GM19397 (cell line): ENCODE data around the gene SCP2.
A peak's percentile ranks its signal among the peaks of the same experiment; 100 is the strongest.
"Not testable (repeated sequence)": the region's sequence is repeated elsewhere in the genome, so short reads cannot be mapped to it uniquely, and the experiment has no call there.

Source experiments
- ATAC-seq: cut with Tn5 transposase; IDR thresholded peaks from one replicate; pipeline ENCODE4 v1.9.1; 2021; ENCODE audit warnings: mild to moderate bottlenecking, moderate library complexity; ENCODE audit not compliant: unreplicated experiment

The SCP2 gene

DNA sequence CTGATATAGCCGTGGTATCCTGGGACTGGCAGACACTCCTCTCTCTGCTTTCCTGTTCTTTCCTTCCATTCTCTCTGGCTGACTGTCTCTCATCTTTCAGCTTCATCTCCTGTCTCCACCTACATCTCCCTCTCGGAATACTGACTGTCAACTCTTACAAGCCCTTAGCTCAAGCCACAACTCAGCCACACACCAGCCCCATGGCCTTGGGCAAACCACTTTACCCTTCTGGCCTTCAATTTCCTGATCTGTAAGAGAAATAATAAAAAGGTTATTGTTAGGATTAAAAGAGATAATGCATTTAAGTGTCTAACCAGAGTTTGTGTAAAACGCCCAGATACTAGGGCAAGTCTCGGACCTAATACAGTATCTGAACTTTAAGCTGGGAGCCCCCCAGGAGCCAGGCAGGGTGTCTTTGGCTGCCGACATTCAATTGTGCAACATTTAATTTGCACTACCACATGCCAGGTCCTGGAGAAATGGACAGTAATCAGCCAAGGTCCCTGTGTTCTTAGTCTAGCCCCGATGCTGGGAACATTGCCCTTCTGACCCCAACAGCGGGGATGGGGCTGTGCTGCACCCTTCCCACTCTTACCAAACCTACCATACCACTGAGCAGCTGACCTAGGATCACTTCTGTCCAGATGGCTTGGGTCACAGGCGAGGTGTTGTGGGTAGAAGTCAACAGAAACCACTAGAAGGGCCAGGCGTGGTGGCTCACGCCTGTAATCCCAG, 10.7 kb upstream of the SCP2 start:
- no peak for ATAC-seq

DNA sequence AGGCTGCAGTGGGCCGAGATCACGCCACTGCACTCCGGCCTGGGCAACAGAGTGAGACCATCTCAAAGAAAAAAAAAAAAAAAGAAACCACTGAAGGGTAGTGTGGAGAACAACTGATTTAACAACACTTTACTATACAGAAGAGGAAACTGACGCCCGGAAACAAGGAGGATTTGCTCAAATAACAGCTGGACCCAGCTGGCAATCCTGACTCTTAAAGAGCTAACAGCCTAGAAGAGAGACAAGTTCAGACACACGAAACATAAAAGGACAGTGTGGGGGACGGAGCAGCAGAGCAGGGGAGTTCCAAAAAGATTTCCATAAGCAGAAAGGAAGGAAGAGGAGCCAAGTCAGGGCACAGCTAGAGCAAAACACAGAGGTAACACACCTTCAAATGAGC, 9.9 kb upstream of the SCP2 start:
- no peak for ATAC-seq

DNA sequence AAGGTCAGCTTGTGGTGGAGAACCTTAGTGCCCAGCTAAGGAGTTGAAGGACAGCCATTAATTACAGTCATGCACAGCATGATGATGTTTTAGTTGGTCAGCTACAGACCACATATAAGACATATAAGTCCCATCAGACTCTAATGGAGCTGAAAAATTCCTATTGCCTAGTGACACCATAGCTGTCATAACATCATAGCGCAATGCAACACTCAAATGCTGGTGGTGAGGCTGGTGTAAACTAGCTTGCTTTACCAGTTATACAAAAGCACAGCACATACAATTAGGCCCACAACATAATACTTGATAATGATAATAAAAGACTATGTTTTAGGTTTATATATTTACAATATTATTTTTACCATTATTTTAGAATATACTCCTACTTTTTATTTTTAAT, 9.5 kb upstream of the SCP2 start:
- no peak for ATAC-seq

DNA sequence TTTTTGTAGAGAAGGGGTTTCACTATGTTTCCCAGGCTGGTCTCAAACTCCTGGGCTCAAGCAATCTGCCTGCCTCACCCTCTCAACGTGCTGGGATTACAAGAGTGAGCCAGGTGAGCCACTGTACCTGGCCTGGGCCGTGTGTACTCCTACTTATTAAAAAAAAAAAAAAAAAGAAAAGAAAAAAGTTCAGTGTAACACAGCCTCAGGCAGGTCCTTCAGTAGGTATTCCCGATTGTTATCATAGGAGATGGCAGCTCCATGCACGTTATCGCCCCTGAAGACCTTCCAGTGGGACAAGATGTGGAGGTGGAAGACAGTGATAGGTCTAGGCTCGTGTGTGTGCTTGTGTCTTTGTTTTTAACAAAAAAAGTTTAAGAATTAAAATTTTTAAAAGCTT, 8.9 kb upstream of the SCP2 start:
- ATAC-seq = no peak

DNA sequence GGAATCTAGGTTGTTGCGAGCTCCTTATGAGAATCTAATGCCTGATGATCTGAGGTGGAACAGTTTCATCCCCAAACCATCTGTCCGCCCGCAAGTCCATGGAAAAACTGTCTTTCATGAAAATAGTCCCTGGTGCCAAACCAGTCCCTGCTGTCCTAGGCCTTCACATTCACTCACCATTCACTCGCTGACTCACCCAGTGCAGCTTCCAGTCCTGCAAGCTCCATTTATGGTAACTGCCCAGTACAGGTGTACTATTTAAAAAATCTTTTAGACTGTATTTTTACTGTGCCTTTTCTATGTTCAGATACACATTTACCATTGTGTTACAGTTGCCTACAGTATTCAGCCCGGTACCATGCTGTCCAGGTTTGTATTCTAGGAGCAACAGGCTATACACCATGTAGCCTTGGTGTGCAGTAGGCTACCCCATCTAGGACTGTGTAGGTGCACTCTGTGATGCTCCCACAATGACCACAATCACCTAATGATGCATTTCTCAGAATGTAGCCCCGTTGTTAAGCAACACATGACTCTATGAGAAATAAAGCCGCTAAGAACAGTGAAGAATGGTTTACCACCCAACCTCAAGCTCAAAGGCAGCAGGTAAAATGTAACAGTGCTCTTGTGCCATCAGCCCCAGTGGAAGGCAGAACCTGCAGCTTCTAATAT, 7.9 kb upstream of the SCP2 start:
- ATAC-seq = no peak

DNA sequence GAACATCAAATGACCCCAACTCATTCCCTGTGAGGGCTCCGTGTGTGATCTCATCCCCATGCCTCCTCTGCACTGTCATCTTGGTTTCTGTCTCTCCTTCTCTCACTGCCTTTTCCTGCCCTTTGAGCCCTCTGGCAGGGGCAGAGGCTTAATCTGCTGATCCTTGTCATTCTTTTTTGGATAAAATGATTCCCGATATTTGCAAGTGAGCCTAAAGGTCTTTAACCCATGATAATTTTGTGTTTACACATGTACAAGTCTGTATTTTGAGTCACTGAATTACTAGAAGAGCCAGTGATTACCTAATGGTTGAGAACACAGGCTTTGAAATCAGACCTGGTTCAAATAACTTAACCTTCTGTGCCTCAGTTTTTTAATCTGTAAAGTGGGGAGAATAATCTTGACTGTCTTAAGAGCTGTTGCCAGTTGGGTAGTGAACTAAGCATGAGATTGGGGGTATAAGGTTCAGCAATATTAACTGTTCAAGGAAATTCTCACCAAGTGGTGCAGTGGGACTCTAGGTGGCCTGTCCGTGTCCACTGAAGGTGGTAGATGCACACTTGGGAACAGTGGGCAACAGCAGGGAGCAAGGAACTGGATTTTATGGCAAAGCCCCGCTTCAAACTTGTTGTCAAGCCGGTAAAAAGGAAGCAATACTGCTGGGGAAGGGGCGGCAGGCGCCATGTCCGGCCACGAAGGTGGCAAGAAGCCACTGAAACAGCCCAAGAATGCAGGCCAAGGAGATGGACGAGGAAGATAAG, 7.2 kb upstream of the SCP2 start:
- ATAC-seq = no peak

DNA sequence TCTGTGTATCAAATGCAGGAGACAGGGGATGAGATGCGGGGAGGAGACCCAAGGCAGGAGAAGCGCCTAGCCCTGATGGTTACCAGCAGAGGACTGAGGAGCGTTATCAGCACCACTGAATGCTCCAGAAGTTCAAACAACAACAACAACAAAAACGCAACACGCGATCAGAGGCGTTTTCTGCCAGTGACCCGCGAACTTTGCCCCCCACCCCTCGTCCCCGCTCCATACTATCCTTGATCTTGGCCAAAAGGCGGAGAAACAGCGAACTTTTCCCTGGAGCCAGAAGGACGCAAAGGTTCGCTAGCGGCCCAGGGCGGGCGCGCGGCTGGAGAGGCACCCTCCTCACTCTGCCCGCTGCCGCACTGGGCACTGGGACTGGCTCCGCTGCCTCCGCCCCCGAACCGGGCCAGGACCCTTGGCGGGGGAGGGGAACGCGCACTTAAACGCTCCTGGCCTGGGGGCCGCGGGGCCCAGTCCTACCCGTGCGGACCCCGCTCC, 6.2 kb upstream of the SCP2 start:
- no peak for ATAC-seq

DNA sequence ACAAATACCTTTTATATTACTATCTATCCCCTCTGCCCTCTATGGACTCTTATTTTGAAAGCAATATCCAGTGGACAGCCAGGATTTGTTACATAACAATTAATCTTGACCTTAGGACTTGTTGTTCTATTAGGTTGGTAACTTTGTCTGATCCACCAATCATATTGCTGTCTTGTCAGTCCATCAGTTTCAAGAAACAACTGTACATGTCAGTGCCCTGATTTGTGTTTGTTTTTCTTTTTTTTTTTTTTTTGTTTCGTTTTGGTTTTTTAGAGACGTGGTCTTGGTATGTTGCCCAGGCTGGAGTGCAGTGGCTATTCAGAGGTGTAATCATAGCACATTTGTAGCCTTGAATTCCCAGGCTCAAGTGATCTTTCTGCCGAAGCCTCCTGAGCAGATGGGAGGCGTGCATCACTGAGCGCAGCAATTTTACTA, 1.5 kb upstream of the SCP2 start:
- no peak for ATAC-seq

DNA sequence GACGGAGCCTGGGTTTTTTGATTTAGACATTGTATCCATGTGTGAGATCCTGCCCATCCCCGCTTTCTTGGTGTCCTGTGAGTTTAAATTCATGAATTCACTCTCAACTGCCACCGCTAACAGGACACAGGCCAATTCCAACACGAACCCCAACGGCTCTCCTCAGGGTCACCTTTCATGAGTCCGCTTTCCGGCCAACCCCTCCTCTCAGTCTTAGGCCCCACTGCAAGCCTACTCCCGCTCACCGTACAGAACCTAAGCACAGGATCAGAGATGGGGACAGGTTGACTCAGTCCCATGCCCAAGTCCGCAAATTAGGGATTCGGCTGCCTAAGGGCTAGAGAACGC, 238 bp upstream of the SCP2 start:
- ATAC-seq = peak; percentile 14

DNA sequence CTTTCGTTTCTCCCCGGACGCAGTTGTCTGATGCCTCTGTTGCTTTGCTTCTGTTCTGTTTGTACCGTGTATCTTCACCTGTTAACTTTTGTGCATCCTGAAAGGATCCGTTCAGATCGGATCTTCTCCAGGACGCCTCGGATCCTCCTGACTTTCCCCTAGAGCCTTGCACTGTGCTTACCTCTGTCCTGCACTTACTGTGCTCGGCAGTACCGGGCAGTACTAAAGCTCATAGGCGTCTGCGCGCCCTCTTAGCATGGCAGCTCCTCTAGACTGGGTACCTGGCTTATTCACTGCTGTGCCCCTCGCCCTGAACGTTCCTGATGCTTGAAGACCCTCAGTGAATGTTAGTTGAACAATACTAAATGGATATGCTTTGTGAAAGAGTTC, 934 bp downstream of the SCP2 start:
- ATAC-seq = no peak

DNA sequence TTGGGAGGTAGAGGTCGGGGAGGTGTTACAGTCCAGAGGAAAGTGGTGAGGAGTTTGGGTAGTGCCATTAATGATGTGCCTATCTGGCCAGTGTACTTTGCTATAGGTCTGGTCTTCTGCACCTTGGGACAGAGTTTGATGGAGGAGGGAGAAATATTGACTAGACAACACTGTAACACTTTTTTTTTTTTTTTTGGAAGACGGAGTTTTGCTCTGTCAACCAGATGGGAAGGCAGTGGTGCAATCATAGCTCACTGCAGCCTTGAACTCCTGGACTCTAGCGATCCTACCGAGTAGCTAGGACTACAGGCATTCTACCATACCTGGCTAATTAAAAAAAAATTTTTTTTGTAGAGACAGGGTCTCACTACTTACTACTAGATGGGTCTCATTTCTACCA, 1.9 kb downstream of the SCP2 start:
- ATAC-seq = no peak

DNA sequence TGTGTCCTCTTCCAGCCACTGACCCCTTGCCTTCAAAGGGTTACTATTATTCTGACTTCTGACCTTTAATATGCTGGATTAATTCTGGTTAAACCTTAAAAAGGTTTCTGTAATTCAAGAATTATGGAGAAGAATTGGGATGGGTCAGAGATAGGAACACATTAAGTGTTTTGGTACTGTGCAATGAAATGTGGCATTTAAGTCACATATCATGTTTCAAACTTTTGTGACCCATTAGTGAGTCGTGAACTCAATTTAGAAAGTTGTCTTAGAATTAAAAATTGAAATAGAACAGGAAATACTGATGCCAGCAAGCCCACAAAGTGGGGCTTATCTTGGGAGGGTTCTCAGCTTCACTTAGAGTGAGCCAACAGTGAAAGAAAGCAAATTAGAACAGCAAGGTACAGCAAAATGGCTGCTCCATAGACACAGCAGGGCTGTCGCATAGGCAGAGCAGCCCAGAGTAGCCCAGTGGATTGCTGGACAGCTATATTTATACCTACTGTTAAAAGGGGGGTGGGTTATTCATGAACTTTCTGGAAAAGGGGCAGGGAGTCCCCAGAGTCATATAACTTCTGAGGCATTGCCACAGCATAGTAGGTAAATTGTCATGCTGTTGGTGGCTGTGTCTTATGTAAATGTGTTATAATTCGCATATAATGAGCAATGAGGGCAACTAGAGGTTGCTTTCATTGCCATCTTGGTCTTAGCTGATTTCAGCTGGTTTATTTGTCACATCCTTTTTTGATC, 10.5 kb downstream of the SCP2 start:
- no peak for ATAC-seq

DNA sequence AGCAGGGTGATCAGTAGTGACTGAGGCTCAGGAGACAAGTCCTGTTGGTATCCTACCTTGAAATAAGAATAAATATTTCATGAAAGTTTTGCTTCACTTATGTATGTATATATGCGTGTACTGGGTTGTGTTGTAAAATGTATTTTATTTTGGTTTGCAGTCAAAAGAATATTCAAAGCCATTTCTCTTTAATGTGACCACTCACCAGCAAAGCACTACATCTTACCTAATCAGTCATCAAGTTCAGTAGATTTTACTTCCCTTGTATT, 11.0 kb downstream of the SCP2 start:
- no peak for ATAC-seq

DNA sequence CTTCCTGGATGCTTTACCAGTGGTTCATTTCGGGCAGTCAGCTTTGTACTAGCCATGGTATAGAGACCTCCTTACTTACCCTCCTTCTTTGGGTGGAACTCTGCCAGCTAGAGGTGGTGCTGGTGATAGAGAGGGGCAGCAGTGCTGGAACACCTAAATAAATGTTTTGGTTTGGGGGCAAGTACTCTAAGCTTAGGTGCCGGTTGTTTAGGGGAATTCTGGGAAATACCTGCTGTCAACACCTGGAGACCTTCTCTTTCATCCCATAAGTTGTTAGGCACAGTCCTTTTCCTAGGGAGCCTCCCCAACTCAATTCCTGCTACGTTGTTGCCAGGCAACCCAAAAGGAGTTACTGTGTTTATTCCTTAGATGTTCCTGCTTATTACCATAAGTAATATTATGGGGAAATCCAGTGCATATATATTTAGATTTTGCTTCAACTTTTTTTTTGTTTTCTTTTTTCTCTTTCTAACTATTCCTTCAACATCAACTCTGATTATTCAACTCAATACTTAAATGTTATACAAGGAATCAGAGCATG, 16.9 kb downstream of the SCP2 start:
- no peak for ATAC-seq

DNA sequence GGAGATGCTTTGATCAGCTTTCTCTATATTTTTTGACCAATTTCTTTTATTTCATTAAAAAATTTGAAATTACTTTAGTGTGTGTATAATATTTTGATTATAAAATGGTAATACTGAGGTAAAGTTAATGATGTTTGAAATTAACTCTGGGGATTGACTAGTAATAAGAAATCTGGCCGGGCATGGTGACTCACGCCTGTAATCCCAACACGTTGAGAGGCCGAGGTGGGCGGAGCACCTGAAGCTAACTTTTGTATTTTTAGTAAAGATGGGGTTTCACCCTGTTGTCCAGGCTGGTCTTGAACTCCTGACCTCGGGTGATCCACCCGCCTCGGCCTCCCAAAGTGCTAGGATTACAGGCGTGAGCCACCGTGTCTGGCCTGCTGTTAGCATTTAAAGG, 17.5 kb downstream of the SCP2 start:
- no peak for ATAC-seq

DNA sequence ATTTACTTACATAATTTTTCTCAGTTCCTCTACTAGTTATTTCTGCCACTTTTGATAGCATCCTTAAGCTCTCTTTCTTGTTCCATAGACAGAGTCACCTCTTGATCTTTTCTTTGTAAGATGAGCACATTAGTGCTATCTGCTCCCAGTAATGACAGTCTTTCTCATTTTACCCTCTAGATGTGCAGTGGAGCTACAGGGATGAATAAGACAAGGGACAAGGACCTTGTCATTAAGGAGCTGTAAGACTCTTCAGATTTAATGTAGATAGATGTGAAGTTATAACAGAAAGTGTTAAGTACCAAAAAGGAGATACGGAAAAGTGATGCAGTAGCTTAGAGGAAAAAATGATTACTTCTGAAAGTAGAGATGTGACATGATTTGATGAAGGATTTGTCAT, 20.4 kb downstream of the SCP2 start:
- no peak for ATAC-seq

DNA sequence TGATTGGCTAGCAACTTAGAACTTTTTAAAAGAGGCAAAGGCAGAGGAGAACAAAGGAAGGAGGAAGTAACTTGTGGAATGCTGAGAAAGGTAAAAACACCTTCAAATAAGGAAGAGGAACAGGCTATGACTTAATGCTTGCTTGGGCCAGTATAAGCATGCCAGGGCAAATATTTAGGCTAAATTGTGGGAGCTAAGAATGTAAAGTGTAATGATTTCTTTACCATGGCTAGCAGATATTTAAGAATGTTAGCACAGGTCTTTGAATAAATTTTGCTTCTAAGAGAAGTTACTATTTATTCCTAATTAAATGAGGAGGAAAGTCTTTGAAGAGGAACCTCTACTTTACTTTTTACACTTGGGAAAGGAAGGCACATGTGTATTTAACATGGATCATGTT, 22.5 kb downstream of the SCP2 start:
- ATAC-seq = not testable (repeated sequence)

DNA sequence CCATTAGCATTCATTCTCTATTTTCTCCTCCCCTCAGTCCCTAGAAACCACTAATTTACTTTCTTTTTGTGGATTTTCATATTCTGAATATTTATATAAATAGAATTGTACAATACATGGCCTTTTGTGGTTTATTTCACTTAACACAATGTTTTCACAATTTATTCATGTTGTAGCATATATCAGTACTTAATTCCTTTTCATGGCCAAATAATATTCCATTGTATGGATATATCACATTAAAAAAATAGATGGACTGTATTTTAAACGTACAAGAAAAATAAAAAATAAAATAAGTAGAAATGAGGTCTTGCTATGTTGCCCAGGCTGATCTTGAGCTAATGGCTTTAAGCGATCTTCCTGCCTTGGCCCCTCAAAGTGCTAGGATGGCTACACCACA, 25.0 kb downstream of the SCP2 start:
- no peak for ATAC-seq

DNA sequence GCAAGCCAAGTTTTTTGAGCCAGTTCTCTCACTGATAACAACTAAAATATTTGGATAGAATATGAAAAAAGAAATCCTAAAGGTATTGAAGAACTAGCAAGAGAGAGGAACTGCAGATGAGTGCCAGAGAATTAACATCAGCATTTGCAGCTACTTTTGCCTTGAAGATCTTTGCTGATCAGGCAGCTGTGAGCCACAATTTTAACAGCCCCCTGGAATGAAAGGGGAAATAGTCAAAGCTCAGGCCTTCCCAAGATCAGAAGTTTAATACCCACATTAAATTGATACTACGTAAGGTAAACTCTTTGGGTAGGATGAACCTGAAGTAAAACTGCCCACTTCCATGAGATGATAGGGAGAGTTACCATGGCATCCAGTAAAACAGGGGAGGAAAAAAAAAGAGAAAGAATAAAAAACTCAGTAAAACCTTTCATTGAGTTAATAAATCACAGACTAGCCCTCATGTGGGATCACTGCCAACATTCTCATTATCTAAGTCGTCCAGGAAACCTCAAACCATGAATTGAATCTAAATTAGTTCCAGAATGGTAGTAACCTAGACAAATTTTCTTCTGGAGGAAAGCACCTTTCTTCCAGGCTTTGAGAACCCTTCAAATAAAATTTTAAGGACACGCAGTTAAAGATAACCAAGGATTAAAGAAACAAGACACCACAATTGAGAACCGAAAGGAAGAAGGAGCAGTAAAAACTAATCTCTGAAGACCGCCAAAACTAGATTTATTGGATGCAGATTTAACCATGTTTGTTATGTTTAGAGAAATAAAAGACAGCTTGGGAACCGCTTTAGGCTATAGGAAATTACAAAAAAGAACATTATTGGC, 28.3 kb downstream of the SCP2 start:
- no peak for ATAC-seq

DNA sequence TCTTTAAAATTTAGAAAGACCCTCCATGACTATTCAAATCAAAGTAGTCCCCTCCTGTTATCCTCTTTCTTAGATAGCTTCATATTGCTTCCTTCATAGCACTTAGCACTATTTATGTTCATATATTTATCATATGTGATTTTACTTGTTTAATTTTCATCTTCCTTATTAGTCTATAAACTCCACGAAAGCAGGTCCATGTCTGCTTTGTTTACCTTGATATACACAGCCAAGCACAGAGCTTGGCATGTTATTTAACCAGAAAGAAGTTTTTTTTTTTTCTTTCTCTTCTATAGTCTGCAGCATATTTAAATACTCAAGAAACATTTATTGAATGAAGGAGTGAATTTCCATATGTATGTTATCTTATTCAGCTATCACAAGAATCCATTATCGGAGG, 36.0 kb downstream of the SCP2 start:
- ATAC-seq = no peak
